HK-2 (cell line): ENCODE data around the gene AMN.

ENCODE experiments used
- DNase-seq: peaks from one replicate; pipeline ENCODE4 v3.0.0-alpha.2; 2018; ENCODE audit not compliant: unreplicated experiment

Gene AMN

GRCh38 chr14:102927878-102928411, 5.5 kb downstream of the AMN start:
- DNase-seq = no peak

GRCh38 chr14:102928412-102929240, 6.2 kb downstream of the AMN start:
- DNase-seq = peak; percentile 74

GRCh38 chr14:102929241-102930137, 7.0 kb downstream of the AMN start:
- DNase-seq = no peak

GRCh38 chr14:102930138-102930752, 7.8 kb downstream of the AMN start:
- no peak for DNase-seq

GRCh38 chr14:102930753-102931579, 8.5 kb downstream of the AMN start:
- peak; percentile 81 for DNase-seq

GRCh38 chr14:102931580-102932285, 9.3 kb downstream of the AMN start:
- DNase-seq = no peak

- no peak for DNase-seq
Measured at GRCh38 chr14:102932484-102933248, 10.2 kb downstream of the AMN start.

- no peak for DNase-seq
Measured at GRCh38 chr14:102933618-102934231, 11.3 kb downstream of the AMN start.

- no peak for DNase-seq
Measured at GRCh38 chr14:102935756-102936155, 13.3 kb downstream of the AMN start.

- no peak for DNase-seq
Measured at GRCh38 chr14:102937331-102938175, 15.1 kb downstream of the AMN start.

- no peak for DNase-seq
Measured at GRCh38 chr14:102938191-102938590, 15.7 kb downstream of the AMN start.

- no peak for DNase-seq
Measured at GRCh38 chr14:102939329-102939728, 16.9 kb downstream of the AMN start.

- DNase-seq = no peak
Measured at GRCh38 chr14:102939820-102940561, 17.5 kb downstream of the AMN start.

GRCh38 chr14:102940729-102941362, 18.4 kb downstream of the AMN start:
- DNase-seq = no peak

GRCh38 chr14:102941419-102942011, 19.1 kb downstream of the AMN start:
- no peak for DNase-seq

- no peak for DNase-seq
Measured at GRCh38 chr14:102942069-102942468, 19.6 kb downstream of the AMN start.

GRCh38 chr14:102943454-102943853, 21.0 kb downstream of the AMN start:
- DNase-seq = no peak
